Neural cell (in vitro differentiated cells): ENCODE results near the gene OSBPL5. TPM values are rescaled to one million over a fixed set of nuclear protein-coding genes. Genes with fewer than 3 reads are reported as not detected.

Source experiments
- H2AFZ ChIP-seq: fragments of 200-600, 300-800 bp; sonication (generic), shearing (Covaris generic); 2 replicates; pipeline ENCODE4 v1.6.0; 2014; ENCODE audit warnings: low read depth, mild to moderate bottlenecking, antibody characterized with exemption, low read length, moderate library complexity
- H3F3A ChIP-seq: fragments of 200-600 bp; shearing (Covaris generic); 2 replicates; pipeline ENCODE4 v1.6.1; 2016; ENCODE audit warnings: mild to moderate bottlenecking, moderate library complexity, mixed read lengths, antibody characterized with exemption, low read length; ENCODE audit not compliant: insufficient read depth, poor library complexity, severe bottlenecking
- H3K27ac ChIP-seq: fragments of 200-600, 300-800 bp; sonication (generic), shearing (Covaris generic); 2 replicates; pipeline ENCODE4 v1.5.1; 2014; ENCODE audit warnings: mild to moderate bottlenecking, low read length, moderate library complexity
- H3K27me3 ChIP-seq: fragments of 300-800, 200-600 bp; sonication (generic), shearing (Covaris generic); 2 replicates; pipeline ENCODE4 v1.6.0; 2014; ENCODE audit warnings: mild to moderate bottlenecking, low read depth, low read length, moderate library complexity; ENCODE audit not compliant: insufficient read depth
- H3K36me3 ChIP-seq: fragments of 300-800, 200-600 bp; sonication (generic), shearing (Covaris generic); 2 replicates; pipeline ENCODE4 v1.5.1; 2014; ENCODE audit warnings: mild to moderate bottlenecking, antibody characterized with exemption, low read length, moderate library complexity; ENCODE audit not compliant: insufficient read depth
- H3K4me2 ChIP-seq: fragments of 300-800, 200-600 bp; sonication (generic), shearing (Covaris generic); 2 replicates; pipeline ENCODE4 v1.6.0; 2014; ENCODE audit warnings: mild to moderate bottlenecking, low read length
- H3K4me3 ChIP-seq: fragments of 300-800, 200-600 bp; sonication (generic), shearing (Covaris generic); 2 replicates; pipeline ENCODE4 v1.5.1; 2014; ENCODE audit warnings: mild to moderate bottlenecking, low read length, moderate library complexity
- H3K79me2 ChIP-seq: fragments of 200-600 bp; shearing (Covaris generic); replicated peaks from 2 replicates; pipeline ENCODE4 v1.6.0; 2014; ENCODE audit warnings: mild to moderate bottlenecking, low read length, moderate library complexity; ENCODE audit not compliant: insufficient read depth
- H3K9ac ChIP-seq: fragments of 300-800, 200-600 bp; sonication (generic), shearing (Covaris generic); 2 replicates; pipeline ENCODE4 v1.6.1; 2016; ENCODE audit warnings: mild to moderate bottlenecking, low read length, mixed read lengths
- H3K9me2 ChIP-seq: fragments of 200-600 bp; shearing (Covaris generic); 2 replicates; pipeline ENCODE4 v1.6.1; 2016; ENCODE audit warnings: mild to moderate bottlenecking, low read length, mixed read lengths; ENCODE audit not compliant: insufficient read depth
- H3K9me3 ChIP-seq: fragments of 200-600, 300-800 bp; sonication (generic), shearing (Covaris generic); 2 replicates; pipeline ENCODE4 v1.6.1; 2016; ENCODE audit warnings: mild to moderate bottlenecking, mixed run types, low read length, moderate library complexity, mixed read lengths
- H4K20me1 ChIP-seq: fragments of 200-600 bp; shearing (Covaris generic); 2 replicates; pipeline ENCODE4 v1.6.1; 2016; ENCODE audit warnings: mild to moderate bottlenecking, mixed run types; ENCODE audit not compliant: insufficient read depth
- EZH2 ChIP-seq: fragments of 200-600, 300-800 bp; shearing (Covaris generic), sonication (generic); IDR thresholded peaks from 2 replicates; pipeline ENCODE4 v1.6.1; 2014; ENCODE audit warnings: antibody characterized with exemption, low read length, borderline replicate concordance, mild to moderate bottlenecking; ENCODE audit not compliant: insufficient read depth, poor library complexity, severe bottlenecking
- MXI1 ChIP-seq: fragments of 450-650 bp; conservative IDR thresholded peaks from 2 replicates; pipeline ENCODE4 v1.6.1; 2014; ENCODE audit warnings: antibody characterized with exemption, mild to moderate bottlenecking; ENCODE audit not compliant: poor library complexity, severe bottlenecking
- RAD21 ChIP-seq: fragments of 450-650 bp; conservative IDR thresholded peaks from 2 replicates; pipeline ENCODE4 v1.6.1; 2014; ENCODE audit warnings: antibody characterized with exemption, mild to moderate bottlenecking, moderate library complexity
- SMC3 ChIP-seq: fragments of 450-650 bp; conservative IDR thresholded peaks from 2 replicates; pipeline ENCODE4 v1.6.1; 2014; ENCODE audit warnings: antibody characterized with exemption, mild to moderate bottlenecking, moderate library complexity; ENCODE audit not compliant: poor library complexity
- TAF1 ChIP-seq: IDR thresholded peaks from 2 replicates; pipeline ENCODE4 v1.6.1; 2012; ENCODE audit warnings: low read depth
- polyA plus RNA-seq: library from polyadenylated mRNA; depleted of rRNA; stranded (reverse); fragments of >200 nt; gene quantifications from 2 replicates; pipeline ENCODE4 v1.2.3, GENCODE V29; 2014
- TF ChIP-seq, protein P1 (sequence below): IDR thresholded peaks from 2 replicates; pipeline ENCODE4 v1.6.1; 2012; ENCODE audit warnings: borderline replicate concordance

OSBPL5 gene
- polyA plus RNA-seq, 1 donor from 2014 or later: 49.1 TPM

DNA sequence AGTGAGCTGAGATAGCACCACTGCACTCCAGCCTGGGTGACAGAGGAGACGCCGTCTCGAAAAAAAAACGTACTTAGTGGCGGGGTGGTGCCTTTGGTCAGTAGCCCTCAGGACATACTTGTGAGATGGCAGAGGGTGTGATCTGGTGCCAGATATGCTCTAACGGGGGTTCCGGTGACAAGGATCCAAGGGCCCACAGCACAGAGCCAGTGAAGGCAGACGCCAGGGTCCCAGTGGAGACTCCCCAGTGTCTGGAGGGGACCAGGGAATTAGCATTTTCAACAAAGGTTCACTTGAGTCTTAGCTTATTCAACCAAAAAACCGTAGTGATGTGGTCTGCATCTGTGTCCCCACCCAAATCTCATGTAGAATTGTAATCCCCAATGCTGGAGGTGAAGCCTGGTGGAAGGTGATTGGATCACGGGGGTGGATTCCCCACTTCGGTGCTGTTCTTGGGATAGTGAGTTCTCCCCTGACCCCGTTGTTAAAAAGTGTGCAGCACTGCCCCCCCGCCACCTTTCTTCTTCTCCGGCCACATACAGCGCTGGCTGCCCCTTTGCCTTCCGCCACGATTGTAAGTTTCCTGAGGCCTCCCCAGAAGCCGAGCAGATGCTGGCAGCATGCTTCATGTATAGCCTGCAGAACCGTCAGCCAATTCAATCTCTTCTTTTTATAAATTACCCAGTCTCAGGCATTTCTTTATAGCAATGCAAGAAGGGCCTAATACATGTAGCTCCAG is 26.6 kb upstream of the OSBPL5 start:
- Histone ChIP-seq H3K9me2 (no peaks in the 10 kb centered on the region), H4K20me1 (no peaks in the 10 kb centered on the region), H3K9me3 (no peaks in the 10 kb centered on the region), H3K27ac (no peak overlapping the region), H3K79me2 (no peaks in the 10 kb centered on the region), H3K4me2 (no peak overlapping the region), H2AFZ (no peak overlapping the region), H3K27me3 (no peaks in the 10 kb centered on the region), H3F3A (no peaks in the 10 kb centered on the region), H3K9ac (no peak overlapping the region), H3K36me3 (no peaks in the 10 kb centered on the region), H3K4me3 (no peak overlapping the region)
- TF ChIP-seq MXI1 (no peak), RAD21 (no peak), SMC3 (no peak)
- TF ChIP-seq, protein P1, sequence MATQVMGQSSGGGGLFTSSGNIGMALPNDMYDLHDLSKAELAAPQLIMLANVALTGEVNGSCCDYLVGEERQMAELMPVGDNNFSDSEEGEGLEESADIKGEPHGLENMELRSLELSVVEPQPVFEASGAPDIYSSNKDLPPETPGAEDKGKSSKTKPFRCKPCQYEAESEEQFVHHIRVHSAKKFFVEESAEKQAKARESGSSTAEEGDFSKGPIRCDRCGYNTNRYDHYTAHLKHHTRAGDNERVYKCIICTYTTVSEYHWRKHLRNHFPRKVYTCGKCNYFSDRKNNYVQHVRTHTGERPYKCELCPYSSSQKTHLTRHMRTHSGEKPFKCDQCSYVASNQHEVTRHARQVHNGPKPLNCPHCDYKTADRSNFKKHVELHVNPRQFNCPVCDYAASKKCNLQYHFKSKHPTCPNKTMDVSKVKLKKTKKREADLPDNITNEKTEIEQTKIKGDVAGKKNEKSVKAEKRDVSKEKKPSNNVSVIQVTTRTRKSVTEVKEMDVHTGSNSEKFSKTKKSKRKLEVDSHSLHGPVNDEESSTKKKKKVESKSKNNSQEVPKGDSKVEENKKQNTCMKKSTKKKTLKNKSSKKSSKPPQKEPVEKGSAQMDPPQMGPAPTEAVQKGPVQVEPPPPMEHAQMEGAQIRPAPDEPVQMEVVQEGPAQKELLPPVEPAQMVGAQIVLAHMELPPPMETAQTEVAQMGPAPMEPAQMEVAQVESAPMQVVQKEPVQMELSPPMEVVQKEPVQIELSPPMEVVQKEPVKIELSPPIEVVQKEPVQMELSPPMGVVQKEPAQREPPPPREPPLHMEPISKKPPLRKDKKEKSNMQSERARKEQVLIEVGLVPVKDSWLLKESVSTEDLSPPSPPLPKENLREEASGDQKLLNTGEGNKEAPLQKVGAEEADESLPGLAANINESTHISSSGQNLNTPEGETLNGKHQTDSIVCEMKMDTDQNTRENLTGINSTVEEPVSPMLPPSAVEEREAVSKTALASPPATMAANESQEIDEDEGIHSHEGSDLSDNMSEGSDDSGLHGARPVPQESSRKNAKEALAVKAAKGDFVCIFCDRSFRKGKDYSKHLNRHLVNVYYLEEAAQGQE: no peak

DNA sequence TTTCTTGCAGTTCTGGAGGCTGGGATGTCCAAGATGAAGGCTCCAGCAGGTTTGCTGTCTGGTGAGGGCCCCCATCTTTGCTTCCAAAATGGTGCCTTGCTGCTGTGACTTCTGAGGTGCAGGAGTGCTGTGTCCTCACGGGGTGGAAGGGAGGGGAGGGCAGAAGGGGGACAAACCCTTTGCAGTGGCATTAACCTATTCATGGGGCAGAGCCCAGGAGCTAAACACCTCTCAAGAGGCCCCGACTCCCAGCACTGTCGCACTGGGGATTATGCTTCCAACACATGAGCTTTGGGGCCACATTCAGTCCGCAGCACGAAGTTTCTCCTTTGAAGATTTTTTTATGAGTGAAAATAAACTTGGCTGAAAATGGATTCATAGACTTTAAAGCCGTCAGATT is 25.5 kb upstream of the OSBPL5 start:
- H3K4me2 ChIP-seq: no peak overlapping the region
- H3K9me3 ChIP-seq: no peaks in the 10 kb centered on the region
- no peak overlapping the region for H3K4me3 ChIP-seq
- H3K79me2 ChIP-seq: no peaks in the 10 kb centered on the region
- no peaks in the 10 kb centered on the region for H3K36me3 ChIP-seq
- H3F3A ChIP-seq: no peaks in the 10 kb centered on the region
- no peaks in the 10 kb centered on the region for H4K20me1 ChIP-seq
- TF ChIP-seq MXI1 (no peak), EZH2 (no peak)
- H3K9ac ChIP-seq: no peak overlapping the region
- no peaks in the 10 kb centered on the region for H3K27me3 ChIP-seq
- no peak overlapping the region for H2AFZ ChIP-seq
- no peak overlapping the region for H3K27ac ChIP-seq
- H3K9me2 ChIP-seq: no peaks in the 10 kb centered on the region

DNA sequence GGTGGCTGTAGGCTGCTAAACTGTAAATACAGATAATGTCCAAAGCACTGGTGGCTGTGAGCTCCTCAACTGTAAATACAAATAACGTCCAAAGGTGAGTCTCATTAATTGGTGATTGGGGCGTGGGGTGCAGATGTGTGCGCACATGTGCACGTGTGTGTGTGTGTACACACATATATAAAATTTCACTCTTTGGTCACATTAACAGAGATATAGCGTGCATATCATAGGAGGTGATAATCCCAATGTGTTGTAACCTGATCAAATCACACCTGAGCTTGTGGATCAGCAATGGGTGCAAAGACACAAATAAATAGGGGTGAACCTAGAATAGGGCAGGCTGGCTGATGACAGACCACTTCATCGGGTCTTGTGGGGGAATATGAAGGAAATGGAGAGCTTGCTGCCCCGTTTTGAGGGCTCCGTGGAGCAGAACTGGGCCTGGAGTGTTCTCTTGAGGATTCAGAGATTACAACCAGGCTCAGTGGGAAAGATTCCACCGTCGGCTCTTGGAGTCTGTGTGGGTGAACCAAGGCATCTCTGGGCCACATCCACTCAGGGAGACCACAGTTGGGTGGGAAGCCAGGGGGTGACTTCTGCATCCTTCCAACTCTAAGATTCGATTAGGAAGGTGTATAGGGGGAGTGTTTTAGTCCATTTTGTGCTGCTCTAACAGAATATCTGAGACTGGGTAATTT is 24.9 kb upstream of the OSBPL5 start:
- Histone ChIP-seq H3K27me3 (no peaks in the 10 kb centered on the region), H3K9me2 (no peaks in the 10 kb centered on the region), H3K4me2 (no peak overlapping the region), H3K9me3 (no peaks in the 10 kb centered on the region), H3K4me3 (no peak overlapping the region), H3F3A (no peaks in the 10 kb centered on the region), H2AFZ (no peak overlapping the region), H3K36me3 (no peaks in the 10 kb centered on the region), H3K27ac (no peak overlapping the region), H3K9ac (no peak overlapping the region), H3K79me2 (no peaks in the 10 kb centered on the region), H4K20me1 (no peaks in the 10 kb centered on the region)
- TF ChIP-seq RAD21: no peak
- no peak for TF ChIP-seq TAF1
- no peak for TF ChIP-seq MXI1
- TF ChIP-seq EZH2: no peak
- TF ChIP-seq, protein P1: no peak
